ENCODE data around the gene SLC3A2. TPM values are rescaled to one million over a fixed set of nuclear protein-coding genes. Genes with fewer than 3 reads are reported as not detected.

SLC3A2 gene
- total RNA-seq, 1 donor from 2014 or later, result 245 TPM

- DNase-seq (ENCODE audit: low spot score), result no peak
Observed at GRCh38 chr11:62910141-62910882, 29.6 kb downstream of the SLC3A2 start.

DNA sequence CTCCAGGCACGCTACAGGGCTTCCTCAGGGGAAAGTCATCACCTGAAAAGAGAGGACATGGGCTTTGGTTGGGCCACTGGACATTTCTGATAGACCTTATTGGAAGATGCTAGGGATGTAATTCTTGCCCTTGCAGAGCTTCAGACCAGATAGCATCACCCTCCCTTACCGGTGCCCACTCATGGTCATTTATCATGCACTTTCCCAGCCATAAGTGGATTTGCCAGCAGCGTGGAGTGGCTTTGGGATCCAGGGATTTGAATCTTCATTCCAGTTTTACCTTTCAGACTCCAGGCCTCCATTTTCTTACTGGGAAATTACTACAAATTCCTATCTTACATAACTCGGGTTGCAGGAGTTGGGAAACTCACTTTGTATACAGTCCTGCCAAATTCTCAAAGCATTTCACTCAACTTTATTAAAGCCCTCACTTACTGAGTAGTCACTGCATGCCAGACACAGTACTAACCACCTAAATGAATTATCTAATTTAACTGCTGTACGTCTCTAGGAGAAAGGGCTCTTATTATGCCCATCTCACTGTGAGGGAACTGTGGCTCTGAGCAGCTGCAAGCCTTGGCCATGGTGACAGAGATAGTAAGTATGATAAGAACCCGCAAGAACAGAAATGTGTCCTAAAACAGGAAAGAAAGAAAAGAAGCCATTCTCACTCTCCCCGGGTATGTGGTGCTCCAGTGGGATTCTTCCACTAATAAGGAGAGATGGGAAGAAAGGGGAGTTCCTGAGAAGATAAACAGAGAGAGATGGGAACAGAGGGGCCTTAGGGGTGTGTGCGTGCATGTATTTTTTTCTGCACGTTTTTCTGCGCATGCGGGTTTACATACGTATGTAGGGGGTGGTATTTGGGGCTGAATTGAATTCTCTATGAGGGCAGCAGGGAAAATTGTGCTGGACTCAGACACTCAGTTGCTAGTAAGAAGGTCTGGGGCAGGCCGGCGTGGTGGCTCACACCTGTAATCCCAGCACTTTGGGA, 30.7 kb downstream of the SLC3A2 start:
- DNase-seq (ENCODE audit: low spot score), result no peak

GRCh38 chr11:62912268-62912667, 31.6 kb downstream of the SLC3A2 start:
- DNase-seq (ENCODE audit: low spot score), result no peak

DNA sequence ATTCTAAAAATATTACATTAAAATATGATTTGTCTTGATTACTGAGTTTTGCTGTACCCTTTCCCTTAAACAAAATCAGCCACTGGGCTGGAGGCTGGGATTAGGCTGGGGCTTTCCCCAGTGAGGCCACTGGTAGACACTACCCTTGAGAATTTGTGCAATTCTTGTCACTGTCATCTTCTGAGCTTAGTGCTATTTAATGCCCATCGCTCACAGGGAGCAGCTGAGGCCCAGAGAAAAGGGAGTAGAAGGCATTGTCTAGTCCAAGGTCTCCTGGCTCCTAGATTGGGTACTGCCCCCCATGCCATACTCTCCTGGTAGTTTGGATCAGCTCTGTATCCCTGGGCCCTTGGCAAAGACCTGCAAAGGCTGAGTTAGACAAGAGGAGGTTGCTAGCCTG, 33.7 kb downstream of the SLC3A2 start:
- no peak for DNase-seq (ENCODE audit: low spot score)

DNA sequence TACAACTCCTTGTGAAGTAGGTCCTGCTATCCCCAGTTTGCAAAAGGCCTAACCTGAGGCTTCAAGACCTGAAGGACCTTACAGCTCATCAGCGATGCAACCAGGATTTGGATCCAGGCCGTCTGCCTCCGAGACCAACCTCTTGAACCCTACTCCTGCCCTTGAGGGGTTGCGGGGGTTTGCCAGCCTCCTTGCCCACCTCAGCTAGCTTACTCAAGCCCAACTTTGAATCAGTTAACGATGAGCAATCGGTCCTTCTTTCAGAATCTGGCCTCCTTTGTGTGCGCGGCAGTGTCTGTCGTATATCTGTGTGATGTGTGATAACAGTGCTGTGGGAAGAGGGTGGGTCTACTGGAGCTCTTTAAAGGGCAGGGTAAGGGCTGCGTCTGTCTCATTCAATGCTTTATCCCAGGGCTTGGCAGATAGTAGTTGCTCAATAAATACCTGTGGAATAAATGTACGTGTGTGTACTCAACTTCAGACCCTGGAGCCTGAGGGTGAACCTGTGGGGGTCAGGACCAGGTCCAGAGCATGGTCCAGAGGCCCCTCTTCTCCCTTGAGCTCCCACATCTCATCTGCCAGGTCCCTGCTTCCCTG, 37.3 kb downstream of the SLC3A2 start:
- no peak for DNase-seq (ENCODE audit: low spot score)

GRCh38 chr11:62918531-62918930, 37.8 kb downstream of the SLC3A2 start:
- no peak for DNase-seq (ENCODE audit: low spot score)

GRCh38 chr11:62919476-62919875, 38.8 kb downstream of the SLC3A2 start:
- DNase-seq (ENCODE audit: low spot score), result no peak

DNA sequence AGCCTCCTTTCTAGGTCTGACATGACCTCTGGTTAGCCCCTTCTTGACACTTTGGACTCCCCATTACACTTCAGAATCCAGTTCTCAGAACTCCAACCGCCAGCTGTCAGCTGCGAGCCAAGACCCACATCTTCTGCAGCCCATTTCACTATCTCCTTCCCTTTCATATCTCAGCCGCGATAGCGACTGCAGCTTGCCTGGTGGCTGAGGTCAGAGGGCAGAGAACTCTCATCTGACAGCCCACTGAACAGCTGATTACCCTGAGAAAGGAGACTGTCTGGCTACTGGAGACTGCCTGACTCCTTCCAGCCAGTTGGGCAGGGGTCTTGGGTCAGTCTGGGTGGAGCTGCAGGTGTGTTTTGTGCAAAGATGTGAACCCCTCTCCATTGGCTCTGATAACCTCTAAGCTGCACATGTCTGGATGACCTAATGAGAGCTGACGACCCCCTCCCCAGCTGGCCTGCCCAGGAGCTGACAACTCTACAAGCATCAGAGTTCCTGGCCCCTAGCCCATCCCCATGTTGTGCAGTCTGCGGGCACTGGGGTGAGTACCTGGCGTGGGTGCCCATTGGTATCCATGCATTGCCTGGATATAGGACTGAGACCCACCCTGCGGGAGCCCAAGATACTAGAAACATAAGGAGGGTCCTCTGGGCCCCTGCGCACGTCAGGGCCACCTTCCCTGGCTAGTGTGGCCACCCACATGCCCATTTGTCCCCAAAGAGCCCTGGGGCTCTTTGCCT, 39.4 kb downstream of the SLC3A2 start:
- DNase-seq (ENCODE audit: low spot score), result no peak

DNA sequence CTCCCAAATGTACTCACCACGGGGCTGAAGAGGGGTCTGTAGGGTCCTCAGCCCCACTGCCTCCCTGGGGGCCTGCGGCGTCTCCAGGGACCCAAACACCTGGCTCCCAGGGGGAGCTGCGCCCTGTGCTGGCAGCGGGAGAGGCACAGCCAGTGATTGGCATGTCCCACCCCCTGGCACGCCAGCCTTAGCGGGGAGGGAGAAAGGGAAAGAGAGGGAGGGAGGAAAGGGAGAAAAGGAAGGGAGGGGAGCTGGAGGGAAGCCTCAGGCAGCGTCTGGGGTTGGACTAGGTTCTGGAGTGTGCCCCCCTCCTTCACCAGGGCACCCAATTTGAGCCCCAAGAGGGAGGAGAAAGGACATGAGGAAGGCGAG, 40.5 kb downstream of the SLC3A2 start, which contains the start of gene CHRM1:
CHRM1 (minus strand) TSS at position 163 of the 372 bp plus-strand sequence. CDS start 10,263 bp downstream, outside the sequence.
- DNase-seq (ENCODE audit: low spot score), result no peak

DNA sequence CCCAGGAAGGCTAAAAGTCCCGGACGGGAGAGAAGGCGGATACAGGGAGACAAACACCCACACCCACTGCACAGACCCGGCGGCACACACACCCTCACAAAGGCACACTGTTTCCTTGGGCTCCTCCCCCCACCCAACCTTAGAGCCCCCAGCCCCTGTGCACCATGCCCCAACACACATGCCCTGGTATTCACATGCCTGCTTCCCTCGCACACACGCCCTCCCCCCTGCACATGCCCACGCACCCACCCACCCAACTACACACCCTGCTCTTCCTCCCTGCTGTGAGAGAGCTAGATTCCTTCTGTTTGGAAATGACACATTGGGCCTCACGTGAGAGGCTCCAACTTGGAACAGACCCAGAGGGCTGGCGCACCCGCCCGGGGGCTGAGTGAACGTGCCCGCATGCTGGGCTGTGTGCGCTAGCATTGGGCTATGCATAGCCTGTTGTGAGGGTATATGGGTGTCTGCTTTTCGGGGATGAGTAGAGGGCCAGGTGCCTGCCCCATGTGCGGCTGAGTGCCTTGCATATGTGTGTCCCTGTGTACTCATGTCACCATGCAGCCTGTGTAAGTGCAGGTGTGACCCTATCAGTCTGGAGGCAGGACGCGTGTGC, 41.0 kb downstream of the SLC3A2 start:
- no peak for DNase-seq (ENCODE audit: low spot score)

- DNase-seq (ENCODE audit: low spot score), result no peak
Observed at GRCh38 chr11:62922189-62922589, 41.5 kb downstream of the SLC3A2 start.

- DNase-seq (ENCODE audit: low spot score), result no peak
Observed at GRCh38 chr11:62922653-62923431, 42.1 kb downstream of the SLC3A2 start.

- DNase-seq (ENCODE audit: low spot score), result no peak
Observed at GRCh38 chr11:62923601-62924411, 43.1 kb downstream of the SLC3A2 start.

GRCh38 chr11:62925308-62925707, 44.6 kb downstream of the SLC3A2 start:
- no peak for DNase-seq (ENCODE audit: low spot score)

GRCh38 chr11:62925745-62926679, 45.3 kb downstream of the SLC3A2 start:
- no peak for DNase-seq (ENCODE audit: low spot score)

- no peak for DNase-seq (ENCODE audit: low spot score)
Observed at GRCh38 chr11:62926680-62927455, 46.2 kb downstream of the SLC3A2 start.

DNA sequence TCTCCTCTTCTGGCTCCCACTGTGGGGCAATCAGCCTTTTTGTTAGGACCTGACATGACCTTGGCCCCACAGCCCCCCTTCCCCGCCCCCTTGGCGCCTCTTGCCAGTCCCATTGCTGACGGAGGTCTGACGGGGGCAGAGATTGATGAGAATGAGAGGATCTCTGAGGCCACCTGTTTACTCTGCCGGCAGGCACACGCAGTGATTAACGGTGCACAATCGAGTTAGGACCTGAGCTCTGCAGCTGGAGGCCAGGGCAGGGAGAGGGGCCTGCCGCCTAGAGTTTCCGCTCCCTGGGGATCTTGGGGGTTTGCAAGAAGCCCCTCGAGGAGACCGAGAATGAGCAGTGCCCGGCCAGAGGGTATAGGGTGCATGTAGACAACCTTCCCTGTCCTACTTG, 47.3 kb downstream of the SLC3A2 start:
- DNase-seq (ENCODE audit: low spot score), result no peak

DNA sequence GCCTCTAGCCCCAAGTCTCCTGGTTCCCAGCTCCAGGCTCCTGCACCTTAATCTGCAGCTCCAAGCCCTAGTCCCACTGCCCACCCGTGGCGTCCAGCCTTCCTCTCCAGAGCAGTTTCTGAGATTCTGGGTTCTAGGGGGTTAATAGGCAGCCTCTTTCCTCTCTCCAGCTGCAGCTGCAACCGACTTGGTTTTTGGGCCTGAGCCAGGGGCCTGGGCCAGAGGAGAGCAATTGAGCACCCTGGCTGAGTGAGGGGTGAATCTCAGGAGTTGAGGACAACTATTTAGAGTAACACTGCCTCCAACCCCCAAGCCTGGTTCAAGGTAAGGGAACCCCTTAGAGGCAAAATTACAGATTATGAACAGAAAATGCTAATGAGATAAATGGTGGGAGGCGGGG, 49.5 kb downstream of the SLC3A2 start:
- no peak for DNase-seq (ENCODE audit: low spot score)

Data from ureter (tissue), 1 donor.